Testis (tissue), 2 donors: ENCODE measurements around the gene PDGFB.

Experiments
- CTCF ChIP-seq, 3 experiments: fragments of 450-650 bp in 2 of 3; fragments of 200-600 bp in 1 of 3; sonication (generic) in 1 of 3; IDR thresholded peaks; one replicate each; pipeline ENCODE4 v1.5.1; 2016 to 2019; ENCODE audit warnings: antibody characterized with exemption in 3 of 3, mild to moderate bottlenecking in 2 of 3, moderate library complexity in 1 of 3
- POLR2A ChIP-seq: fragments of 450-650 bp; IDR thresholded peaks from one replicate; pipeline ENCODE4 v1.6.1; 2017; ENCODE audit warnings: antibody characterized with exemption, mild to moderate bottlenecking, moderate library complexity

DNA sequence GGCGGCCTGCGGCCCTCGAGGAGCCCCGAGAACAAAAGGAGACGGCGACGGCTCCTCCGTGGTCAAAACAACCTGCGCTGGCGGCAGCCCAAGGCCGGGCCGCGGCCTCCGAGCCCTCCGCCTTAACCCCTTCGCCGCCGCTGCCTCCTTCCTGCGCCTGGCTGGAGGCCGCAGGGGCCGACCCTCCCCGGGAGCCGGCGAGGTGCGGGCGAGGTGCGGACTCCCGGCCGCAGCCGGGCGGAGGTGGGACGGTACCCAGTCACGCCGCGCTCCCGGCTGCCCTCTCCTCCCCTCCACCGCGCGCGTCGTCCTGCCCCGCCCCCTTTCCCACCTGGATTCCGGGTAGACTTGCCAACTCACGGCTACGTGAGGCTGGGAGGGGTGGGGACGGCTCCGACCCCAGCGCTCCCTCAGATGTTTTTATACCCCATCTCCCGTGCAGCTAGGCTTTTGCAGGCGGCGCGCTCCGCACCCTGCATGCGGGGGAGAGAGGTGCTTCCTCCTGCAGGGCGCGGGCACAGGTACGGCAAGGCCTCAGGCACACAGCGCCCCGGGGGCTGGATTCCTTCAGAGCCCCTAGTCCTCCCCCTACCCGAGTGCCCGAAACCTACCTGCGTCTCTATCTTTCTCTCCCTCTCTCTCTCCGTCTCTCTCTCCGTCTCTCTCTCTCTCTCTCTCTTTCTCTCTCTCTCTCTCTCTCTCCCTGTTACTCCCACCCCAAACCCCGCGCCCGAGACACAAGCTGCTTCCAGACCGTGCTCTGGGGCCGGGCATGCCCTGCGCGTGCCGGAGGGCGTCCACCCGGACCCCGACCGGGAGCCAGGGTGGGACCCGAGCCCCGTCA, 2.0 kb downstream of the PDGFB start:
- TF ChIP-seq CTCF (IDR thresholded peaks at IDR 0.05), result no peak
- TF ChIP-seq POLR2A, result no peak
